Activated CD8-positive, alpha-beta memory T cell treated with anti-CD3 and anti-CD28 coated beads, Interleukin-2, amount 50 U/mL, for 48 hours (primary cell): ENCODE results near the gene FNDC1.
"Not testable (repeated sequence)": the region's sequence is repeated elsewhere in the genome, so short reads cannot be mapped to it uniquely, and the experiment has no call there.

Source experiments
- DNase-seq: peaks from one replicate; pipeline ENCODE4 v3.0.0-alpha.2; 2020

FNDC1 gene

DNA sequence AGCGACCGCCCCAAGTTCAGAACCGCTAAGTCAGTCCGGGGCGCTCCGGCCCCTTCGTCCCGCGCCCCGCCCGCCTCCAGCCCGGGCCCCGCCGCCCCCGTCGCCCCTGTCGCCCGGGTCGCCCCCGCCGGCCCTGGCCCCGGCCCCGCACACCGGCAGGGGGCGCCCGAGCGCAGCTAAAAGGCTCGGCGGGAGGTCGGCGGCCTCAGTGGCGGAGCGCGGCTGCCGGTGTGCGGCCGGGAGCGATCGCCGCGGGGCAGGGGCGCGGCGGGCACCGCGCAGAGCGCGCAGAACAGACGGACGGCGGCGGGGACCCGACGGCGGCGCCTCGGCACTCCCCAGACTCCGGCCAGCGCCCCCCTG, at the start of gene FNDC1:
TSS of gene FNDC1 (plus strand) at position 208 of the 363 bp plus-strand sequence. CDS start 197 bp downstream, outside the sequence.
- DNase-seq, result peak; percentile 91

DNA sequence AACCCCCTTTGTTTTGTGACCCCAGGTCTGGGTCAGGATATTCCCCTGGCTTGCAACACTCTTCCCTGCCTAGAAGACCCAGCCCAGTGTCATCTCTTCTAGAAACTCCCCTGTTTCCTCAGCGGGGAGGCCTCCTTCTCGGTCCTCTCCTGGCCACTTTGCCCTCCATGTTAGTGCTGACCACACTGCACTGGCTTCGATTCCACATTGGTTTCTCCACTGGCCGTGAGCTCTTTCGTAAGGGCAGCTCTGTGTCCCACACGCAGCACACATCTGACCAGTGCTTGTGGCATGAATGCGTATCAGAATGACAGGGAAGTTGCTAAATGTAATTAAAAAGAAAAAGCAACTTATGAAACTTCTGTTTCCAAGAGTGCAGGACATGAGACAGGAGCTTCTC, 49.4 kb upstream of the FNDC1 start:
- DNase-seq, result peak; percentile 33

DNA sequence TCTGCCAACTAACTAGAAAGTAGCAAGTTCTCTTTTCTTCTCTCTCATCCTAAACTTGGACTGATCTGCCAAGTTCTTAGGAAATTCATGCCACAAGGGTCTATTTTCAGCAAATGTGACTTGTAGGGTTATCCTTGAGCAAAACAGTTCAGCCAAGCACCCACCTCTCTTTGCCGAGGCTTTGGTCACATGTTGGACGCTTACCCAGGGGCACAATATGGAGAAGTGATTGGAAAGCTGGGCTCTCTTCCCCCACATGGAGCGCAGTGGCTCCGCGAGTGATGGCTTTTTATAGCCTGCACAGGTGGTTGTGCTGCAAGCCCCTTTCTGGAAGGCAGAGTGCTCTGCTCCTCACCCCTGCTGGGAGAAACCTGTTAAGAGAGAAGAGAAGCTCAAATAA, 47.7 kb upstream of the FNDC1 start:
- DNase-seq, result no peak

DNA sequence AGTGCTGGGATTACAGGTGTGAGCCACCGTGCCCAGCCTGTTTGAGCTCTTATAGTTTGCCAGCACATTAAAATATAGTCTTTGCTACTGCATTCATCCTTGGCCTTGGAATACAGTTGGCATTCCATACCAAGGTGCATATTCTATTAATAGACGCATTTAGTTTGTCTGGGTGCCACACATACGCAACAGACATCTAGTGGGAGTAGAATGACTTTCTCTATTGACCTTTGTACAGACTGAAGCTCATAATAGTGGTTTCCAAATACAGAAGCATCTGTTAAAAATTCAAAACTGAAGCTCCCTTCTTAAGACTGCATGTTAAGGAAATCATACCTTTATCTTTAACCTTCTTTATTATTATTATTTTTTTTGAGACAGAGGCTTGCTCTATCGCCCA, 46.7 kb upstream of the FNDC1 start:
- DNase-seq, result no peak

DNA sequence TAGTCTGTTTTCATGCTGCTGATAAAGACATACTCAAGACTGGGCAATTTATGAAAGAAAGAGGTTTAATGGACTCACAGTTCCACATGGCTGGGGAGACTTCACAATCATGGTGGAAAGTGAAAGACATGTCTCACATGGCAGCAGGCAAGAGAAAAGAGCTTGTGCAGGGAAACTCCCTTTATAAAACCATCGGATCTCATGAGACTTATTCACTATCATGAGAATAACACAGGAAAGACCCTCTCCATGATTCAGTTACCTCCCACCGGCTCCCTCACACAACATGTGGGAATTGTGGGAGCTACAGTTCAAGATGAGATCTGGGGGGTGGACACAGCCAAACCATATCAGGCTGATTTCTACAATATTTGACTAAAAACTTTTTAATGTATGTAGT, 45.4 kb upstream of the FNDC1 start:
- DNase-seq, result not testable (repeated sequence)

DNA sequence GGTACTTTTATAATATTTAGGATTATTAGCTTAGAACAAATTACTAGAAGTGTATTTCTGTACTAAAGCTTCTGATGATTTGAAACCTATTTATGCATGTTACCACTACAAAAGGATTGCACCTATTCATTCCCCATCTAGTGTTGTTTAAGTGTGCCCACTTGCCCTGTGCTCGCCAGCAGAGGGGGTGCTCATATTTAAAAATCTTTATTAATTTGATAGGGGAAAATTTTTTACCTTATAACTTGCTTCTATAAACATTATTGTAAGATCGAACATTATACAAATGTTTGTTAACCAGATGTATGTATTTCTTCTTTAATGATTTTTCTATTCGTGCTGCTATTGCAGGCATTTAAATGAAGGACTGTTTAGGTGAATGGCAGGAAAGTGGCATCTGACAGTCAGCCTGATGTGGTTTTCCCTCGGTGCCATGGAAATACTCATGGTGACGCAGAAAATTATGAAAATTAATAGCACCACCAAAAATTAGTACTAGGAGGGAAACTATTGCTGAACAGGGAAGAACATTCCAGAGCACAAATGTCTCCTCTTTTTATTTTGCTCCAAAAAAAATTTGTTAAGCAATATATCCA, 44.1 kb upstream of the FNDC1 start:
- DNase-seq, result no peak

DNA sequence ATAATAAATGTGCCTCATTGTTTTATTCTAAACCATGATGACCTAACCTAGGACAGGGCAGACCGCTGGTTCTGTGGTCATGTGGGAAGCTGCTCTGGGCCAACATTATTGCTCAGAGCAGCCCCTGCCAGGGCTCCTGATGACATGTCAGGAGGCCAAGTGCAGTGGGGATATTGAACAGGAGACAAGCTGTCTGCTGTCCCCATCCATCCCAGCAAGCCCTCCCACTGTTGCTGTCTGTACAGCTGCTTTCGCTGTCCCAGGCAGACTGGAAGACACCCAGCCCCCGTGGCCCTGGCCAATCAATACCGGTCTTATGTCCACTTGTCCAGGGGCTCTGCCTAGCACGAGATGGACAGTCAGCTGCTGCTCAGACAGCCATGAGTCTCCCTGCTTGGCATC, 43.2 kb upstream of the FNDC1 start:
- DNase-seq, result no peak

DNA sequence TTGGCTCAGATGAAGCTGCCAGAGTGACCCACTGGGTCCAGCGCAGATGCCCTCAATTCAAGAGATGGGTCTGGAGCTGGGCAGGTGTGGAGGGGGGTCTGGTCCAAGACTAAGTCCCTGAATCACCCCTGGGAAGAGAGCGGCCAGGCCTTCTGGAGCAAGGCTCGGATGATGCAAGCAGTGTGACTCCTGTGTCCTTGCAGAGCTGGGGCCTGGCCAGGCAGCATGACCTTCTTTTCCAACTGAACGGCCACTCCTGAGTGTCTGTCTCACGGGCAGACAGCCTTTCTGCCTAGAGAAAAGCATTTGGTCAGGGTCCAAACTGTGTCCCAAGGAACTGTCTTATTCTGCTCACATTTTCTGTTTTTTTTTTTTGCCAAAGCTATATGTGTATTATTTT, 42.6 kb upstream of the FNDC1 start:
- no peak for DNase-seq

DNA sequence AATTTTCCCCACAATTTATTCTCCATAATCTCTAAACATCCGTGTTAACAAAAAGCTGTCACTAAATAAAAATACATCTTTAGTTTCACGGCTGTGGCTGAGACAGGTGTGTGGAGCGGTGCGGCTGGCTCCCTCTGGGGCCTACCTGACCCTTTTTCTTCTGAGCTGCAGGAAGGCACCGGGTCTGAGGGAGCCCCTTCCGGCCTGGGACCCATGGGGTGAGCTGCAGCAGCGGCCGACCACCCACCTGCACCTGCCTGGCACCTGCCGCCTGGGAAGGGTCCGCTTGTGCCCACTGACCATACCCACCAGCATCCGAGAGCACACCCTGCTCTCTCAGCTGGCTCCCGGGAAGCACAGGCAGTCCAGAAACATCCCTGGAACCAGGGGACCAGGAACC, 41.5 kb upstream of the FNDC1 start:
- DNase-seq, result no peak

DNA sequence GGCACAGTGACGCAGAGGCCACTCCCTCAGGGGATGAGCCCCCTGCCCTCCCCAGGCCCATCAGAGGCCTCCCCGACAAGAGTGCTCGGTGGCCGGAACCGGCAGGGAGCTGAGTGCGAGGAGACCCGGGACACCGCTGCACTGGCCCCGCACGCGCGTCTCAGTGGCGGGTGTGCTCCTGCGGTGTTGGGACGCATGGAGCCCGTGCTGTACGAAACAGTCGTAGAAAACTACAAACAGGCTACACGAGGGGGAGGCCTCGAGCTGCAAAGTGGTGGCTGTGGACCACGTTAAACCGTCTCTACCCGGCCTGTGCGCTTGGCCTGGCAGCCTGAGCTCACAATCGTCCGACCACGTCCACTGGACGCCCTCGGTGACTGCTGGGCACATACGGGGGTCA, 40.2 kb upstream of the FNDC1 start:
- DNase-seq, result no peak

DNA sequence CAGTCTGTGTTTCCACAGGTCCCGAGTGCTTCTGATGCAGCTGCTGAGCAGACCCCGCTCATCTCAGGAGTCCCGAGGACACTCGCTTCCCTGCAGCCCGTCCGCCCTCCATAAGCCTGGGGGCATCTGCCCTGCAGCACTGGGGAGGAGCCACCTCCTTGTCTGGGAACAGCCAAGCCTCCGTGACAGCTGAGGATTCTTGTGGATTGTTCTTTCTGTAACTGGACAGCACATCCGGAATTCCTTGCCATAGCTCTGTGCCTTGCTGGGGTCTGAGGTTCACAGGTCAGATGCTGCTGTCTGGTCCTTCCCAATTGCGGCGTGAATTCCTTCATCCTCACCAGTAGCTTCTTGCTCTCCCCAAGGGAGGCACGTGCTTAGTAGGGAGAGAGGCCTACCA, 38.4 kb upstream of the FNDC1 start:
- DNase-seq, result no peak

DNA sequence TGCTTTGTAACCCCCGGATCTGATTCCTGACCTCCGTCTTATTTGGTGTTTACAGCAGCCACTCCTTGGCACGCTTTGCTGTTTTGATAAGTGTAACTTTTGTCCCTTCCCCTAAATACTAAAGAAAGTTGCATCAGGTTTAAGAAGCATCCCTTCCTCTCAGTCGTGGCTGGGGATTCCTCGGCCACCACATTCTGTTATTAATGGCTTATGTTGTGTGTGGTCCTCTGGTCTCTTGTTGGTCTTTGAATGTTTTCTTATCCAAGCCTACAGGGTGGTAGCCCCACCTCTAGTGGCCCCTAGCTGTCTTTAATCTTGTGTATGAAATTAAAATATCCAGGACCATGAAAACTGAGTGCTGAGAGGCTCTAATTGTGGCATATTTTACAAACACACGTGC, 37.5 kb upstream of the FNDC1 start:
- no peak for DNase-seq

DNA sequence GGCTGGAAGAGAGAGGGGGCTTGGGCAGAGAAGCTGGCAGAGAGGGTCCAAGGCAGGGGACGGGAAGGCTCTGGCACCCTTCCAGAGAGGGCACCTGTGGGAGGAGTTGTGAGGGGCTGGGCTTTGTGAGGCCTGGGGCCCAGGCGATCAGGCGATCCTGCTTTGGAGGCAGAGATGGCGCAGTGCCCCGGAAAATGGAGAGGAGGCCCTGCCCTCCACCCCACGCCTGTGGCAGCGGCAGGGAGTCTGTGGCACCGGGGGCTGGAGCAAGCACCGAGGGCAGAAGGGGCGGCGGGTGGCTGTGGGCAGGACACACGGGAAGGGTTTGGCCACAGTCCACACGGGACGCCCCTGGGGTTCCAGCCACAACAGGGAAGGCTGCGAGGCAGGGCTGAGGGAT, 36.5 kb upstream of the FNDC1 start:
- no peak for DNase-seq

DNA sequence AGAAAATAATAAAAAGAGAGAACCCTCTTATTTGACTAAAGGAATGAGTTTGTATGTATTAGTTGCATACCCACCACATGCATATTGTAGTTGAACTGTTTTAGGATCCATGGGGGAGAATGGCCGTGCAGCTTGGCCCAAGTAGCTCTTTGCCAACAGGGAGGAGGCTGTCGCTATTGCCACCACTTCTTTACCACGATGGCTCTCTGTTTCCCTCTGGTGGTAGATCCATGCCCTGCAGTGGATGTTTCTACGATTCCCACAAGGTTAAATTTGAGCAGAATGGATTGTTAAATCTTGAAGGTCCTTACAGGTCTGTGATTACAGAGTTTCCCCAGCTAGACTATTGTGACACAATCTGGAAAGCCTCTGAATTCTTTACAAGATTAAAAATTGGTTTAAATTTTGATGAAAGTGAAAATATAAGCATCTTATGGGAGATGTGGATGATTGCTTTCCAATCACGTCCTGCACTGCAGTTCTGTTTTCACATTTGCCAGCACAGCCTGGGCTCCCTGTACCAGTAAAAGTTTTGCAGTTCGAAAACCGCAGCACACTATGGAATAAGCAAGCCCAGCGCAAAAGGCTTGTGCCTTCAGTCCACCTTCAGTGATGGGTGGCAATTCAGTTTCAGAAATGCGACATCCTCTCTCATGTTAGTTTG, 34.4 kb upstream of the FNDC1 start:
- peak; percentile 84 for DNase-seq

DNA sequence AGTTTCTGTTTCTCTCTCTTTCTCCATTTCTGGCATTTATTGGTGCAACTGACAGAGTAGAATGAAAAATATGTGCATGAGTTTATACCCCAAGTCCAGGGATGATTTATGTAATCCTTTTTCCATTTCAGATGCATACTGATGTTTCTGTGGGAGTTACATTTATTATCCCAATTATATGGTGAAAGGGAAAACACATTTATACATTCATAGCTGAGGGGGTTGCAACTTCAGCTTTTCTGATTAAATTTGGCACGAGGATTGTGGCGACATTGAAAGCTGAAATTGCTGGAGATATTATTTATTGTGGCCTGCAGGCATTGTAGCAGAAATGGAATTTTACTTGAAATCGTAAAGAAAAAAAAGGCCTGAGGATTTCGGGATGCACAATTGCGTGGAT, 31.5 kb upstream of the FNDC1 start:
- no peak for DNase-seq

DNA sequence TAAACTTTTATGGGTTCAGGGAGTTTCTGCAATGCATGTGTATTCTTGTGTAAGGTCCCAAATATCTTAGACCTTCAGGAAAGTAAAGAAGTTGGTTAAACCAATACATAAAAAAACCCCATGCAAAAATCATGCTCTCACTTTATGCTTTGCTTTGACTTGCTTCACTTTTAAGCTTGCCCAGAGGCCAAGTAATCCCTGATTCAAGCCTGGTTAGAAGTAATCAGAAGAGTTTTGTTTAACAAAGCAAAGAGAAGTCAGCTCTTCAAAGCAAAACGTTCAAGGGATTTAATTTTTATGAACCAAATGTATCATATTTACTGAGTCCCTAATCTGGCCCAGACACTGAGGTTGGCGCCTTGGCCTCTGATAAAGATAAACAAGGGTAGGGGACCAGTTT, 26.7 kb upstream of the FNDC1 start:
- no peak for DNase-seq

DNA sequence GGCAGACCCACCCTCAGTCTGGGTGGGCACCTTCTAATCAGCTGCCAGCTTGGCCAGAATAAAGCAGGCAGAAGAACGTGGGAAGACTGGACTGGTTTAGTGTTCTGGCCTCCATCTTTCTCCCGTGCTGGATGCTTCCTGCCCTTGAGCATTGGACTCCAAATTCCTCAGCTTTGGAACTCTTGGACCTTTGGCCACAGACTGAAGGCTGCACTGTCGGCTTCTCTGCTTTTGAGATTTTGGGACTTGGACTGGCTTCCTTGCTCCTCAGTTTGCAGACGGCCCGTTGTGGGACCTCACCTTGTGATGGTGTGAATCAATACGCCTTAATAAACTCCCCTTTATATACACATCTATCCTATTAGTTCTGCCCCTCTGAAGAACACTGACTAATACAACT, 20.6 kb upstream of the FNDC1 start:
- no peak for DNase-seq

DNA sequence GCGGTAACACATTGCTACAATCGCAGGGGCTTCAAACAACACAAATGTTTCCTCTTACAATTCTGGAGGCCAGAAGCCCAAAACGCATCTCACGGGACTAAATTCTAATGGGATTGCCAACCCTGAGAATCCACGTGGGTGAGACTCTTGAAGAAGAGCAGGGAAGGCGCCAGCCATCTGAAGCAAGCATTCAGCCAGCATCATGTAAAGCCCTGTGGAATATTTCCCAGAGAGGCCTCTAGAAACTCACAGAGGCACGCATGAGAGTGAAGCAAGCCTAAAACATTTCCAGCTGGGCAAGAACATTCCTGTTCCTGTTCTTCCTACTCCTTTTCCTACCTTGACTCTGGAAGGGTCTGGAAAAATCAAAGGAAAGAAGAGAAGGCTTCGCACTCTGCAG, 19.6 kb upstream of the FNDC1 start:
- no peak for DNase-seq

DNA sequence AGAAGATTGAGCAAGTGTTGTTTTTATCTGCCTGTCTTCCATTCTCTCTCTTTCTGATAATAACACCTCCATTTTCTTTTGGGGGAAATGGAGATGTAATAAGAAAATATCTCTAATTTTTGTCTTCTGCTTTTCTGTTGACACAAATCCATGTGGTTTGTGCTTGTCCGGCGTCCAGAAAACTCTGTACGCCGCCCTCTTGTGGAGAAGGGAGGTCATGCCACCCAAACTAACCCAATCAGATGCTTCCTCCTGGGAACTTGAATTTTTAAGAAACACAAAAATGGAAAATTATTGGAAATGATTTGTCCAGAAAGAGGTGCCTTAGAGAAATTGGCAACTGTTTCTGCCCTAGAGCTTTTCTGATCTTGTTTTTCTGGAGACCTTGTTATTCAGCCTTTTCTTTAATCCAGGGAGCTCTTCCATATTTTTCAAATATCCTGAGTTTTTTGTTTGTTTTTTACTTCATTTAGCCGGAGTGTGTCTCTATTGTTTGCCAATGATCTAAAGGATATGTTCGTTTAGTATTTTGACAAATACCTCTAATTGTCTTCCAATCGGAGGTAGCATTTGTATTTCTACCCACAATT, 17.8 kb upstream of the FNDC1 start:
- no peak for DNase-seq

DNA sequence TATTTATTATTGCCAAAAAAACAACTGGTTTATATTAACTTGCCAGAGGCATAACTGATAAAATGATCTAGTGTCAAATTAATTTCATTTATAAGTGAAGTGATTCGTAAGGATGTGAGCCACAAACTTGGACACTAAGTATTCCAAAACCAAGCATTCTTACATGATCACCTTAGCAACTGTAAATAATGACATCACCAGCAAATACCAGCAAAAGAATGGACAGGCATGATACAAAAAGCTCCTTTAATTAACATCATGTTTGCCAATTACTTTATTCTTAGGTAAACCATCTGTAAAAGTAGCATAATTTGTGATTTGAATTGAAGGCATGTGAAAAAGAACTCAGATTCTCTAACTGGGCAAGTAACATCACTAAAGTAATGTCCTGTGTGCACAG, 17.2 kb upstream of the FNDC1 start:
- no peak for DNase-seq

DNA sequence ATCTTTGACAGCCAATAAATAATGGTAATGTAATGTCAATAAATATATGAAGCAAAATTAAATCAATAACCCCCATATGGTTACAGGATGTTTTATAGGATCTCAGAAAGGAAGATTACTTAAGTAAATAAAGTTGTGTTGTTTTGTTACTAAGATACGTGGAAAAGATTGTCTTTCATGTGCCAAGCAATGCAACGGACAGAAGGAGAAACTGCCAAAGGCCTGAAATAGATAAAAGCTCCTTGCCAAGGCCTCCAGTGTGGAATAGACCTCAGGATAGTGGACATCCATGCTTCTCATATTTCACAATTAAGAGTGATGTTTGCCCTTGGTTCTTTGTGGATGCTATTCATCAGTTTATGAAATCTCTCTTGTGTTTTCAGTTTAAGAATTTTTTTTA, 16.4 kb upstream of the FNDC1 start:
- no peak for DNase-seq

DNA sequence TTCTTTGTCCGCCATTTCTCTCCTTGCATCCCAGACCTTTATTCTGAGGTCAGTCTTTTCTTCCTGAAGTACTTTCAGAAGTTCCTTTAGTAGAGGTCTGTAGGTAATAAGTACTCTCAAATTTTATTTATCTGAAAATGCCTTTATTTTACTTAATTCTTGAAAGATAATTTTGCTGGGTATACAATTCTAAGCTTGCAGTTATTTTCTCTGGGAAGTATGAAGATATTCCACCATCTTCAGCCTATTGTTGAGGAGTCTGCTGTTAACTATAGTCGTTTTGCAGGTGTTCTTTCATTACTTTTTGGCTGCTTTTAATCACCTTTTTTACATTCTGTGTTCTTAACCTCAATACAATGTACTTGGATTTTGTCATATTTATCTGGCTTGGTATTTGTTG, 13.5 kb upstream of the FNDC1 start:
- DNase-seq, result no peak

DNA sequence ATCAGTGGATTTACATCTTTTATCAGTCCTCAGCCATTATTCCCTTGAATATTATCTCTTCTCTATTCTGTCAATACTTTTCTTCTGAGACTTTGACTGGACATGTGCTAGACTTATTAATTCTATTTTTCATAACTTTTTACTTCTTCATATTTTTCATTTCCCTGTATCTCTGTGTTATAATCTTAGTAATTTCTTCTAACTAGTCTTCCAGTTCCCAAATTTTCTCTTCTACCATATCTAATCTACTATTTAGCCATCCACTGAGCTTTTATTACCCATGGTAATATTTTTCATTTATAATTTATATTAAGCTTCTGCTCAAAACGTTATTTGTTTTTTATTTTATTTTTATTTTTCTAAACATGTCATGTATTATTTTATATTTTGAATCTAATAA, 13.1 kb upstream of the FNDC1 start:
- DNase-seq, result no peak

DNA sequence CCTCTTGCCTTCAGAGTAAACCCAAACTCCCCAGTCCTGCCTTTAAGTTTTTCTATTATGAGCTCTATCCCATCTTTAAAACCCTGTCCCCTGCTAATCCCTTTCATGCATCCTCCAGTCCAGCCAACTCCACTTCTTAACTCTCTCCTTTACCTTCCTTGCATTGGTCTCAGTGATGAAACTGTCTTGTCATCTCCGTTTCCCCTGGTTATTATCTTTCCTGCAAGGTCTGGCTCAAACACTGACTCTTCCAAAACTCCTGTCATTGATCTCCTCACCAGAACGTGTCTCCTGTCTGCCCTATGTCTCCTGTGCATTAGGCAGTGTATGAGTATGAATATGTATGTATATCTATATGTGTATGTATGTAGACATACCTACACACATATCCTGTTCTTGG, 11.8 kb upstream of the FNDC1 start:
- DNase-seq, result no peak

DNA sequence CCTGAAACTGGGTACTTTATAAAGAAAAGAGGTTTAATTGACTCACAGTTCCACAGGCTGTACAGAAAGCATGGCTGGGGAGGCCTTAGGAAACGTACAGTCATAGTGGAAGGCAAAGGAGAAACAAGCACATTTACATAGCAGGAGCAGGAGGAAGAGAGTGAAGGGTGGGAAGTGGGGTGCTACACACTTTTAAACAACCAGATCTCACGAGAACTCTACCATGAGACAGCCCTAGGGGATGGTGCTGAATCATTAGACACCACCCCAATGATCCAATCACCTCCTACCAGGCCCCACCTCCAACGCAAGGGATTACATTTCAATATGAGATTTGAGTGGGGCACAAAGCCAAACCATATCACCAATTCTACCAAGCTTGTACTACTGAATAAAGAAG, 7.4 kb upstream of the FNDC1 start:
- no peak for DNase-seq
